Measurements from ENCODE around the gene ROBO2. TPM values are rescaled to one million over a fixed set of nuclear protein-coding genes. Genes with fewer than 3 reads are reported as not detected.

ROBO2 gene
- polyA plus RNA-seq, 1 donor from 2014 or later = 55.5 TPM

DNA sequence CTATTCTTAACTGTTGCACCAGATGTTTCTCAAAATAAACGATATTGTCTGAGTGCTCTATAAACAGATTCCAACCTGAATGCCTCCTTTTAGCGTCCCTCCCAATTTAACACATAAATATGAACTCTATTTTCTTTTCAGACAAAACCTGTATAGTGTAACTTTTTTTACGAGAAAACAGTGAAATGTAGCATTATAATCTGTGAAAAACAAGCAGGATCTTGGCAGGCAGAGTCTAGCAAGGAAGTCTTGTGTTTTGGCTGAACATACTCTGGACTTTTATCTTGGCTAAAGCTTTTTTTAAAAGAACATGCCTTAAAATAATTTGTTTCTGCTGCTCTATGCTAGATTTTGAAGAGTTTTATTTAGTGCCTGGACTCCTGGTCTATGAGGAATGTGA is 150.5 kb downstream of the ROBO2 start:
- no peak for TF ChIP-seq EZH2 (IDR thresholded peaks at IDR 0.05; ENCODE audit: borderline replicate concordance, insufficient read depth, low read length, poor library complexity, severe bottlenecking)
- TF ChIP-seq SMC3 (conservative IDR thresholded peaks at IDR 0.05; ENCODE audit: poor library complexity) = no peak
- no peak for TF ChIP-seq REST (IDR thresholded peaks at IDR 0.05; ENCODE audit: borderline replicate concordance)
- no peaks in the 10 kb centered on the region for H3K9me2 ChIP-seq (ENCODE audit: insufficient read depth, low read length)
- no peaks in the 10 kb centered on the region for H3K27me3 ChIP-seq (ENCODE audit: insufficient read depth, low read depth, low read length)
- H3K4me3 ChIP-seq (ENCODE audit: low read length) = no peak overlapping the region
- no peak overlapping the region for H2AFZ ChIP-seq (ENCODE audit: low read depth, low read length)
- no peak overlapping the region for H3K4me2 ChIP-seq (ENCODE audit: low read length)
- H3K9ac ChIP-seq (ENCODE audit: low read length) = no peak overlapping the region
- H3K79me2 ChIP-seq (replicated peaks; ENCODE audit: insufficient read depth, low read length) = no peaks in the 10 kb centered on the region
- no peaks in the 10 kb centered on the region for H3K36me3 ChIP-seq (ENCODE audit: insufficient read depth, low read length)
- H3F3A ChIP-seq (ENCODE audit: insufficient read depth, low read length, poor library complexity, severe bottlenecking) = no peaks in the 10 kb centered on the region
- no peaks in the 10 kb centered on the region for H4K20me1 ChIP-seq (ENCODE audit: insufficient read depth)
- H3K9me3 ChIP-seq (ENCODE audit: low read length) = no peaks in the 10 kb centered on the region
- no peak overlapping the region for H3K27ac ChIP-seq (ENCODE audit: low read length)

GRCh38 chr3:77191014-77191413 is 151.1 kb downstream of the ROBO2 start:
- Histone ChIP-seq H2AFZ (ENCODE audit: low read depth, low read length) (no peak overlapping the region), H3K27ac (ENCODE audit: low read length) (no peak overlapping the region), H3K27me3 (ENCODE audit: insufficient read depth, low read depth, low read length) (no peaks in the 10 kb centered on the region), H3K9me2 (ENCODE audit: insufficient read depth, low read length) (no peaks in the 10 kb centered on the region), H4K20me1 (ENCODE audit: insufficient read depth) (no peaks in the 10 kb centered on the region), H3F3A (ENCODE audit: insufficient read depth, low read length, poor library complexity, severe bottlenecking) (no peaks in the 10 kb centered on the region), H3K36me3 (ENCODE audit: insufficient read depth, low read length) (no peaks in the 10 kb centered on the region), H3K79me2 (replicated peaks; ENCODE audit: insufficient read depth, low read length) (no peaks in the 10 kb centered on the region), H3K4me2 (ENCODE audit: low read length) (no peak overlapping the region), H3K4me3 (ENCODE audit: low read length) (no peak overlapping the region), H3K9ac (ENCODE audit: low read length) (no peak overlapping the region), H3K9me3 (ENCODE audit: low read length) (no peaks in the 10 kb centered on the region)
- no peak for TF ChIP-seq SMC3 (conservative IDR thresholded peaks at IDR 0.05; ENCODE audit: poor library complexity)
- TF ChIP-seq EP300 (conservative IDR thresholded peaks at IDR 0.05; ENCODE audit: poor library complexity, severe bottlenecking) = no peak
- TF ChIP-seq RAD21 (conservative IDR thresholded peaks at IDR 0.05) = no peak
- no peak for TF ChIP-seq EZH2 (IDR thresholded peaks at IDR 0.05; ENCODE audit: borderline replicate concordance, insufficient read depth, low read length, poor library complexity, severe bottlenecking)
- TF ChIP-seq MXI1 (conservative IDR thresholded peaks at IDR 0.05; ENCODE audit: poor library complexity, severe bottlenecking) = no peak
- TF ChIP-seq POLR2AphosphoS5 (IDR thresholded peaks at IDR 0.05) = no peak
- TF ChIP-seq, protein P1, sequence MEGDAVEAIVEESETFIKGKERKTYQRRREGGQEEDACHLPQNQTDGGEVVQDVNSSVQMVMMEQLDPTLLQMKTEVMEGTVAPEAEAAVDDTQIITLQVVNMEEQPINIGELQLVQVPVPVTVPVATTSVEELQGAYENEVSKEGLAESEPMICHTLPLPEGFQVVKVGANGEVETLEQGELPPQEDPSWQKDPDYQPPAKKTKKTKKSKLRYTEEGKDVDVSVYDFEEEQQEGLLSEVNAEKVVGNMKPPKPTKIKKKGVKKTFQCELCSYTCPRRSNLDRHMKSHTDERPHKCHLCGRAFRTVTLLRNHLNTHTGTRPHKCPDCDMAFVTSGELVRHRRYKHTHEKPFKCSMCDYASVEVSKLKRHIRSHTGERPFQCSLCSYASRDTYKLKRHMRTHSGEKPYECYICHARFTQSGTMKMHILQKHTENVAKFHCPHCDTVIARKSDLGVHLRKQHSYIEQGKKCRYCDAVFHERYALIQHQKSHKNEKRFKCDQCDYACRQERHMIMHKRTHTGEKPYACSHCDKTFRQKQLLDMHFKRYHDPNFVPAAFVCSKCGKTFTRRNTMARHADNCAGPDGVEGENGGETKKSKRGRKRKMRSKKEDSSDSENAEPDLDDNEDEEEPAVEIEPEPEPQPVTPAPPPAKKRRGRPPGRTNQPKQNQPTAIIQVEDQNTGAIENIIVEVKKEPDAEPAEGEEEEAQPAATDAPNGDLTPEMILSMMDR (IDR thresholded peaks at IDR 0.05; ENCODE audit: poor library complexity, severe bottlenecking) = no peak
- TF ChIP-seq TAF1 (IDR thresholded peaks at IDR 0.05; ENCODE audit: low read depth) = no peak
- TF ChIP-seq REST (IDR thresholded peaks at IDR 0.05; ENCODE audit: borderline replicate concordance) = no peak
